ENCODE results near the gene C18orf63.

The C18orf63 gene

GRCh38 chr18:74399091-74399887, 83.7 kb downstream of the C18orf63 start:
- H3K36me3 Mint-ChIP-seq (ENCODE audit: low read depth), result no peaks in the 10 kb centered on the region
- no peak overlapping the region for H3K27ac Mint-ChIP-seq
- peaks cover 28% of the 10 kb centered on the region for H3K4me1 Mint-ChIP-seq
- no peak for DNase-seq
- peaks cover 11% of the 10 kb centered on the region for H3K27me3 Mint-ChIP-seq (ENCODE audit: low read depth, poor library complexity)
- no peak overlapping the region for H3K4me3 Mint-ChIP-seq
- no peaks in the 10 kb centered on the region for H3K9me3 Mint-ChIP-seq
- no peak for TF ChIP-seq CTCF (IDR thresholded peaks at IDR 0.05)

GRCh38 chr18:74400813-74401212, 85.2 kb downstream of the C18orf63 start:
- DNase-seq, result no peak
- H3K36me3 Mint-ChIP-seq (ENCODE audit: low read depth), result no peaks in the 10 kb centered on the region
- H3K9me3 Mint-ChIP-seq, result peaks cover 7% of the 10 kb centered on the region
- peaks cover 4% of the 10 kb centered on the region for H3K27me3 Mint-ChIP-seq (ENCODE audit: low read depth, poor library complexity)
- H3K4me1 Mint-ChIP-seq, result peaks cover 16% of the 10 kb centered on the region
- TF ChIP-seq CTCF (IDR thresholded peaks at IDR 0.05), result no peak
- H3K4me3 Mint-ChIP-seq, result no peak overlapping the region
- H3K27ac Mint-ChIP-seq, result no peak overlapping the region

GRCh38 chr18:74402806-74403433, 87.3 kb downstream of the C18orf63 start:
- Mint-ChIP-seq H3K36me3 (ENCODE audit: low read depth) (no peaks in the 10 kb centered on the region), H3K9me3 (peaks cover 12% of the 10 kb centered on the region), H3K27me3 (ENCODE audit: low read depth, poor library complexity) (peaks cover 15% of the 10 kb centered on the region), H3K4me3 (no peak overlapping the region), H3K27ac (no peak overlapping the region), H3K4me1 (peaks cover 5% of the 10 kb centered on the region)
- no peak for DNase-seq
- TF ChIP-seq CTCF (IDR thresholded peaks at IDR 0.05), result no peak

- Mint-ChIP-seq H3K9me3 (peaks cover 12% of the 10 kb centered on the region), H3K4me3 (no peak overlapping the region), H3K27me3 (ENCODE audit: low read depth, poor library complexity) (peaks cover 25% of the 10 kb centered on the region), H3K4me1 (peaks cover 28% of the 10 kb centered on the region), H3K27ac (no peak overlapping the region), H3K36me3 (ENCODE audit: low read depth) (no peaks in the 10 kb centered on the region)
- DNase-seq, result no peak
- no peak for TF ChIP-seq CTCF (IDR thresholded peaks at IDR 0.05)
Observed at GRCh38 chr18:74407888-74408287, 92.2 kb downstream of the C18orf63 start.

Data from nephron progenitor cell (in vitro differentiated cells).